SU-DHL-6 (cell line): ENCODE results near the gene BBX.

Experiments used
- CTCF ChIP-seq: fragments of 200-600 bp; sonication (generic); IDR thresholded peaks from one replicate; pipeline ENCODE4 v1.5.1; 2017; ENCODE audit warnings: antibody characterized with exemption, mild to moderate bottlenecking, low read length, moderate library complexity; ENCODE audit not compliant: insufficient read depth, poor library complexity, severe bottlenecking
- EZH2phosphoT487 ChIP-seq: fragments of 200-600 bp; sonication (generic), shearing (Covaris generic); conservative IDR thresholded peaks from 2 replicates; pipeline ENCODE4 v1.6.1; 2018; ENCODE audit warnings: mild to moderate bottlenecking, antibody characterized with exemption, low read length, moderate library complexity, mixed read lengths

GRCh38 chr3:107523289-107523538 lies 452 bp downstream of the BBX start:
- TF ChIP-seq CTCF (no peak), EZH2phosphoT487 (no peak)
